Heart right ventricle (tissue), 16 donors: ENCODE results near the gene LRRC72. TPM values are rescaled to one million over a fixed set of nuclear protein-coding genes. Genes with fewer than 3 reads are reported as not detected.

Experiments used
- ATAC-seq, 8 donors: fragments of 200-7000 bp; cut with Tn5 transposase; one replicate each; pipeline ENCODE4 v1.9.1; 2020; ENCODE audit warnings: mild to moderate bottlenecking in 8 of 8, moderate library complexity in 8 of 8, moderate number of reproducible peaks in 1 of 8
- DNase-seq, 2 donors: peaks; one replicate each; pipeline ENCODE4 v3.0.0-alpha.2; 2020
- H3K27ac ChIP-seq, 10 donors: fragments of 200-600 bp; sonication (generic) in 2 of 10; one replicate each; pipeline versions ENCODE4 v1.5.0 to v1.8.0; 2020 to 2022; ENCODE audit warnings: mild to moderate bottlenecking in 3 of 10
- H3K27me3 ChIP-seq, 7 donors: fragments of 200-600 bp; one replicate each; pipeline ENCODE4 v1.8.0; 2021 to 2022; ENCODE audit warnings: mild to moderate bottlenecking in 2 of 7
- H3K36me3 ChIP-seq, 9 donors: fragments of 200-600 bp; sonication (generic) in 1 of 9; one replicate each; pipeline versions ENCODE4 v1.5.0 to v1.8.0; 2020 to 2022; ENCODE audit warnings: mild to moderate bottlenecking in 2 of 9
- H3K4me1 ChIP-seq, 9 donors: fragments of 200-600 bp; sonication (generic) in 1 of 9; one replicate each; pipeline versions ENCODE4 v1.5.0 to v1.8.0; 2020 to 2022; ENCODE audit warnings: mild to moderate bottlenecking in 4 of 9
- H3K4me3 ChIP-seq, 10 donors: fragments of 200-600 bp; sonication (generic) in 2 of 10; one replicate each; pipeline versions ENCODE4 v1.5.0 to v1.8.0; 2020 to 2022; ENCODE audit warnings: mild to moderate bottlenecking in 7 of 10, moderate library complexity in 2 of 10
- H3K9me3 ChIP-seq, 11 donors: fragments of 200-600 bp in 10 of 11; sonication (generic) in 2 of 11; one replicate each; pipeline versions ENCODE4 v1.5.0 to v1.8.0; 2013 to 2022; ENCODE audit warnings: mild to moderate bottlenecking in 2 of 11, control low read depth in 1 of 11, moderate library complexity in 1 of 11
- WGBS, 2 donors: extraction: QIAGEN DNeasy Blood & Tissue Kit; methylation state at CpG; one replicate each; pipeline ENCODE4 v1.1.7; 2013; ENCODE audit warnings: inconsistent platforms in 1 of 2; 5-methylcytosine and 5-hydroxymethylcytosine counted together
- intact Hi-C, 10 donors: fragments of 100-400 bp; cut with DNase I; formaldehyde crosslinking; loops; one replicate each; pipeline versions ENCODE4 v1.11.1 to v1.14.2; 2022
- polyA plus RNA-seq, 2 donors: library from polyadenylated mRNA; stranded (reverse); fragments of 200-250 nt; gene quantifications; one replicate each; pipeline ENCODE4 v1.2.3, GENCODE V29; 2013
- total RNA-seq, 10 donors: library from RNA; stranded (reverse); fragmentation: NEBNext Ultra II Directional in 3 of 10; extraction: Animal tissue kit (Norgen Biotek cat#: 25700) in 3 of 10; gene quantifications; one replicate each; pipeline versions ENCODE4 v1.2.1 to v1.2.4, GENCODE V29; 2021 to 2023
- TF ChIP-seq, protein P1 (sequence below), 9 donors: fragments of 200-600 bp; sonication (generic) in 2 of 9; IDR thresholded peaks; one replicate each; pipeline versions ENCODE4 v1.5.0 to v1.8.0; 2021 to 2022; ENCODE audit warnings: antibody characterized with exemption in 9 of 9, mild to moderate bottlenecking in 5 of 9, moderate library complexity in 1 of 9
- donor health status: Arrhythmogenic right ventricular cardiomyopathy.
- donor health status: ischemic (EF 13 %, LVEDD 7.1; RV severe dilation, severe dysfunction).
- donor health status: healthy with polysubstance abuse.
- donor health status: DM: no; HTN: yes; CAD: no.
- donor health status: DM: no; HTN: no; CAD: no.
- donor health status: ischemic (EF 25% LVEDD 6.9; RV normal size, moderate dysfunction).
- donor health status: ischemic (EF 25% LVEDD 5.7; RV mildly dilated, moderate dysfunction).
- donor health status: healthy.
- donor health status: DM: yes; HTN: yes; CAD: no.
- donor health status: Ischemic cardiomyopathy.
- donor health status: ischemic (EF 35%, LVEDD 5.7; RV mildly dilated, moderate dysfunction).
- donor health status: nonischemic (EF 11% LVEDD 7.7; RV severe dilation, severe dysfunction).
- donor health status: DM: yes; HTN: yes; CAD: no.
- donor health status: PGD.
- donor health status: ischemic (EF 29% LVEDD 5.4; RV normal size, mild dysfunction).
- donor health status: nonischemic (EF 23%, LVEDD 6.1; RV moderate dilation, normal function).

The LRRC72 gene
- total and polyA plus RNA-seq, 12 donors = not detected

DNA sequence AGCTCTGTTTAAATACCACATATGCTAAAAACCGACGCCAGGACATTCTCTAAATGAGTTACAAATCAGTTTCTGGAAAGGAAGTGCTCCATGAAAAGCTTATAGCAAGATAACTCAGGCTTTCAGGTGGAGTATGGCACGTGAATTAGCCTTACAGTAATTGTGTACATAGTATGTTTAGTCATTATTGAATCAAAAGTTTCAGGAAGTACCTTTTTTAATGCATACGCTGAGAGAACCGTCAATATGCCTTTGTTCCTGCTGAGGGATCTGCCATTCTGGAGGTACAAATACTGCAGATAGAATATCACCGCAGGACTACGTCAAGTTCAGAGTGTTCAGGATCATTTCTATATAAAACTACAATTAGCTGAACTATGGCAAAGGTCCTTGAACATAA is 73.2 kb downstream of the LRRC72 start:
- peaks cover 0 to 81% (median 45%) of the 10 kb centered on the region in 9 donors for H3K36me3 ChIP-seq
- WGBS, 2 donors = 84 to 90% methylated on average over 7 of the region's 7 CpGs
- intact Hi-C loops = no loop called here

DNA sequence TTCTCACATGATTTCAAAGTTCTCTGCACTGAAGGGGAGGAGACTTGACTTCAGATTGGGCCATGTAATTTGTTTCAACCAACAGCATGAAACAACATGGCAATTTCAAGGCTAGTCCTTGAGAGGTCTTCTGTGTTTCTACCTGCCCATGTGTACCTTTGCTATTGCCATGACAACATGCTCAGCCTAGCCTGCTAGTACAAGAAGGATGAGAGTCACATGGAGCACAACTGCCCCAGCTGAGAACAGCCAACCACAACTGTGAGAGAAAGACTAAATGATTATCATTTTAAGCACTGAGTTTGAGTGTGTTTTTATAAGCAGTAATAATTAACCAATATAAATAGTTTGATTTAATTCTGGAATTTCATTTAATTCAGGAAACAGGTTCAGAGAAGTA is 77.0 kb downstream of the LRRC72 start:
- intact Hi-C loops = no loop called here
- no peak for ATAC-seq

More for the DNA sequence above, 73.2 kb downstream of the LRRC72 start:
- ATAC-seq (no peak), DNase-seq (no peak)
- no peaks in the 10 kb centered on the region for H3K9me3 ChIP-seq
- H3K4me3 ChIP-seq = no peak overlapping the region
- TF ChIP-seq, protein P1, sequence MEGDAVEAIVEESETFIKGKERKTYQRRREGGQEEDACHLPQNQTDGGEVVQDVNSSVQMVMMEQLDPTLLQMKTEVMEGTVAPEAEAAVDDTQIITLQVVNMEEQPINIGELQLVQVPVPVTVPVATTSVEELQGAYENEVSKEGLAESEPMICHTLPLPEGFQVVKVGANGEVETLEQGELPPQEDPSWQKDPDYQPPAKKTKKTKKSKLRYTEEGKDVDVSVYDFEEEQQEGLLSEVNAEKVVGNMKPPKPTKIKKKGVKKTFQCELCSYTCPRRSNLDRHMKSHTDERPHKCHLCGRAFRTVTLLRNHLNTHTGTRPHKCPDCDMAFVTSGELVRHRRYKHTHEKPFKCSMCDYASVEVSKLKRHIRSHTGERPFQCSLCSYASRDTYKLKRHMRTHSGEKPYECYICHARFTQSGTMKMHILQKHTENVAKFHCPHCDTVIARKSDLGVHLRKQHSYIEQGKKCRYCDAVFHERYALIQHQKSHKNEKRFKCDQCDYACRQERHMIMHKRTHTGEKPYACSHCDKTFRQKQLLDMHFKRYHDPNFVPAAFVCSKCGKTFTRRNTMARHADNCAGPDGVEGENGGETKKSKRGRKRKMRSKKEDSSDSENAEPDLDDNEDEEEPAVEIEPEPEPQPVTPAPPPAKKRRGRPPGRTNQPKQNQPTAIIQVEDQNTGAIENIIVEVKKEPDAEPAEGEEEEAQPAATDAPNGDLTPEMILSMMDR (IDR thresholded peaks at IDR 0.05) = no peak
- H3K4me1 ChIP-seq = no peaks in the 10 kb centered on the region
- H3K27me3 ChIP-seq = no peaks in the 10 kb centered on the region
- no peak overlapping the region for H3K27ac ChIP-seq

DNA sequence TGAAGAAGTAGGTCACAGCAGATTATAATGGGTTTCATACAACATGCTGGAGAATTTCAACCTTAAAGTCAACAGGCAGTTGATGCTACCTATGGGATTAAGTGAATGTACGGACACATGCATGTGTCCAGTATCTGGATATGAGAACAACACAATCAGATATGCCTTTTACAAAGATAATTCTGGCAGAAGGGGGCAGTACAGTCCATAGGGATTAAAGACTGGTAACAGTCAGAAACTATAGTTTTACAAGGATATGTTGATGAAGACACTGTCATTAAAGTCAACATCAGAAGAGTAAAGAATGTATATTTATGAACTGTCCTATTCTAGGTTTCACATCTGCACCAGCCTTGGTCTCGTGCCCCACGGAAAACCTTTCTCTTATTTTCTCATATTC is 77.4 kb downstream of the LRRC72 start:
- H3K4me3 ChIP-seq = no peak overlapping the region
- H3K4me1 ChIP-seq = no peaks in the 10 kb centered on the region
- no peak for ATAC-seq
- intact Hi-C loops = no loop called here
- peaks cover 0 to 100% (median 68%) of the 10 kb centered on the region in 9 donors for H3K36me3 ChIP-seq
- TF ChIP-seq, protein P1 (IDR thresholded peaks at IDR 0.05) = peak in 4 of 9 donors; percentile 6 to 24 (median 10)
- 98 to 99% methylated on average over 3 of the region's 3 CpGs for WGBS, 2 donors
- DNase-seq = no peak
- no peak overlapping the region for H3K27ac ChIP-seq
- H3K27me3 ChIP-seq = no peaks in the 10 kb centered on the region
- no peaks in the 10 kb centered on the region for H3K9me3 ChIP-seq

More for the DNA sequence above, 77.0 kb downstream of the LRRC72 start:
- Histone ChIP-seq H3K4me3 (no peak overlapping the region), H3K36me3 (peaks cover 0 to 100% (median 64%) of the 10 kb centered on the region in 9 donors), H3K27me3 (no peaks in the 10 kb centered on the region), H3K4me1 (no peaks in the 10 kb centered on the region), H3K27ac (no peak overlapping the region), H3K9me3 (no peaks in the 10 kb centered on the region)
- no peak for DNase-seq
- TF ChIP-seq, protein P1 (IDR thresholded peaks at IDR 0.05) = no peak

DNA sequence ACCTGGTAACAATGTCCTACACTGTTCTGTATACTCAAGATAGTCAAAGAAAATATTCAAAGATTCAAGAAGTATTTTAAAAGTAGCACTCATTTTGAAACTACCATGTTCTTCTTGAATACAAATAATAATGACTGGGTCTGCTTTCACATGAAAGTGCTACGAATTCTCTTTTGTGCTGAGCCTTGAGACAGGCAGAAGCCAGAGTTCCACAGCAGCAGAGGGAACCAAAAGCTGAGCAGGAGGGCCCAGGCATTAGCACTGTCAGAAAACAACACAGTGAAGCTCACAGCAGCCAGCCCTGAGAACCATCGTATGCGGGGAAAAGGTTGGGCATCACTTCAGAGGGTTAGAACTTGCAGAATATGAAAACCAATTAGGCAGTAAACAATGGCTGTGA is 80.1 kb downstream of the LRRC72 start:
- Histone ChIP-seq H3K27me3 (no peaks in the 10 kb centered on the region), H3K9me3 (no peaks in the 10 kb centered on the region), H3K4me1 (no peaks in the 10 kb centered on the region), H3K4me3 (no peak overlapping the region), H3K27ac (no peak overlapping the region), H3K36me3 (peaks cover 0 to 100% (median 66%) of the 10 kb centered on the region in 9 donors)
- intact Hi-C loops = no loop called here
- ATAC-seq (no peak), DNase-seq (no peak)
- TF ChIP-seq, protein P1 (IDR thresholded peaks at IDR 0.05) = no peak
- WGBS, 2 donors = 85 to 91% methylated on average over 3 of the region's 3 CpGs
